HepG2 (cell line): ENCODE measurements around the gene ATN1. TPM values are rescaled to one million over a fixed set of nuclear protein-coding genes. Genes with fewer than 3 reads are reported as not detected.
A peak's percentile ranks its signal among the peaks of the same experiment; 100 is the strongest.

Experiments used
- DR1 ChIP-seq: sonication (generic); formaldehyde crosslinking; IDR thresholded peaks from 2 replicates; pipeline ENCODE4 v1.8.0; 2021; ENCODE audit warnings: mild to moderate bottlenecking, missing genetic modification reagents, inconsistent platforms
- FOXK1 ChIP-seq: sonication (generic); formaldehyde crosslinking; IDR thresholded peaks from 2 replicates; pipeline ENCODE4 v1.4.0; 2020; ENCODE audit warnings: low read depth, missing genetic modification reagents, borderline replicate concordance
- FUBP1 ChIP-seq: sonication (generic); formaldehyde crosslinking; IDR thresholded peaks from 2 replicates; pipeline ENCODE4 v1.5.1; 2020; ENCODE audit warnings: missing genetic modification reagents, mild to moderate bottlenecking, borderline replicate concordance
- KDM3A ChIP-seq: IDR thresholded peaks from 2 replicates; pipeline ENCODE4 v1.6.1; 2018; ENCODE audit warnings: low read depth, missing compliant biosample characterization
- PRPF4 ChIP-seq: fragments of 200-400 bp; formaldehyde crosslinking; IDR thresholded peaks from 2 replicates; pipeline ENCODE4 v1.6.1; 2016; ENCODE audit warnings: low read length, low read depth; ENCODE audit not compliant: poor library complexity, severe bottlenecking
- SMAD1 ChIP-seq: sonication (generic); formaldehyde crosslinking; IDR thresholded peaks from 2 replicates; pipeline ENCODE4 v1.4.0; 2020; ENCODE audit warnings: missing genetic modification reagents, low read depth, mild to moderate bottlenecking, borderline replicate concordance
- STAG1 ChIP-seq: sonication (generic); formaldehyde crosslinking; IDR thresholded peaks from 2 replicates; pipeline ENCODE4 v1.4.0; 2020; ENCODE audit warnings: missing genetic modification reagents
- TEAD2 ChIP-seq: sonication (generic); formaldehyde crosslinking; IDR thresholded peaks from 2 replicates; pipeline ENCODE4 v1.9.0; 2021; ENCODE audit warnings: missing genetic modification reagents
- THAP11 ChIP-seq: IDR thresholded peaks from 2 replicates; pipeline ENCODE4 v1.6.1; 2016; ENCODE audit warnings: missing biosample characterization, missing genetic modification reagents
- ZC3H13 ChIP-seq: sonication (generic); formaldehyde crosslinking; IDR thresholded peaks from 2 replicates; pipeline ENCODE4 v1.8.1; 2023; ENCODE audit warnings: mild to moderate bottlenecking, missing genetic modification reagents, moderate library complexity
- ZFX ChIP-seq: sonication (generic); formaldehyde crosslinking; IDR thresholded peaks from 2 replicates; pipeline ENCODE4 v1.4.0; 2020; ENCODE audit warnings: mild to moderate bottlenecking, low read depth, missing genetic modification reagents, moderate library complexity
- ZNF101 ChIP-seq: sonication (generic); formaldehyde crosslinking; IDR thresholded peaks from 2 replicates; pipeline ENCODE4 v1.4.0; 2020; ENCODE audit warnings: mild to moderate bottlenecking, low read depth, missing genetic modification reagents, borderline replicate concordance
- ZNF253 ChIP-seq: sonication (generic); formaldehyde crosslinking; IDR thresholded peaks from 2 replicates; pipeline ENCODE4 v1.8.0; 2022; ENCODE audit warnings: mild to moderate bottlenecking, missing genetic modification reagents, borderline replicate concordance
- ZNF281 ChIP-seq: sonication (generic); formaldehyde crosslinking; IDR thresholded peaks from 2 replicates; pipeline ENCODE4 v1.4.0; 2020; ENCODE audit warnings: missing genetic modification reagents, borderline replicate concordance
- ZNF460 ChIP-seq: sonication (generic); formaldehyde crosslinking; IDR thresholded peaks from 2 replicates; pipeline ENCODE4 v1.5.1; 2020; ENCODE audit warnings: missing genetic modification reagents, mild to moderate bottlenecking, borderline replicate concordance
- ZNF556 ChIP-seq: sonication (generic); formaldehyde crosslinking; IDR thresholded peaks from 2 replicates; pipeline ENCODE4 v1.4.0; 2020; ENCODE audit warnings: mild to moderate bottlenecking, missing genetic modification reagents, borderline replicate concordance
- ZNF615 ChIP-seq: sonication (generic); formaldehyde crosslinking; IDR thresholded peaks from 2 replicates; pipeline ENCODE4 v1.5.0; 2020; ENCODE audit warnings: mild to moderate bottlenecking, missing genetic modification reagents, borderline replicate concordance
- ZNF710 ChIP-seq: sonication (generic); formaldehyde crosslinking; IDR thresholded peaks from 2 replicates; pipeline ENCODE4 v1.5.0; 2020; ENCODE audit warnings: mild to moderate bottlenecking, missing genetic modification reagents, borderline replicate concordance
- ZNF749 ChIP-seq: sonication (generic); formaldehyde crosslinking; IDR thresholded peaks from 2 replicates; pipeline ENCODE4 v1.8.0; 2022; ENCODE audit warnings: mild to moderate bottlenecking, missing genetic modification reagents, moderate library complexity, borderline replicate concordance
- ZNF784 ChIP-seq: sonication (generic); formaldehyde crosslinking; IDR thresholded peaks from 2 replicates; pipeline ENCODE4 v1.5.1; 2020; ENCODE audit warnings: missing genetic modification reagents, mild to moderate bottlenecking, borderline replicate concordance
- ZSCAN31 ChIP-seq: sonication (generic); formaldehyde crosslinking; IDR thresholded peaks from 2 replicates; pipeline ENCODE4 v1.5.0; 2020; ENCODE audit warnings: low read depth, mild to moderate bottlenecking, missing genetic modification reagents
- polyA plus RNA-seq, 8 experiments: library from polyadenylated mRNA; depleted of rRNA in 3 of 8; stranded (reverse) in 7 of 8; unstranded in 1 of 8; fragments of >200 nt; fragmentation: Illumina TruSeq in 4 of 8; extraction: Trizol in 4 of 8; gene quantifications; 2 replicates each; pipeline versions ENCODE4 v1.2.1 to v1.2.3, GENCODE V29; 2011 to 2016; ENCODE audit warnings: low read depth in 4 of 8, missing spikeins in 1 of 8, mixed read lengths in 1 of 8; ENCODE audit not compliant: insufficient read depth in 1 of 8
- total RNA-seq, 5 experiments: library from RNA; depleted of rRNA; stranded (reverse); fragments of >200 nt; fragmentation: Illumina TruSeq; extraction: Trizol; gene quantifications; 2 replicates each; pipeline ENCODE4 v1.2.3, GENCODE V29; 2016; ENCODE audit warnings: low read depth in 1 of 5

Gene ATN1
- total and polyA plus RNA-seq, 2 of the 13 experiments (the other 11 are each of a cell fraction or from before 2014, with no cell fraction given): 2.1 to 8.6 TPM

- TF ChIP-seq TEAD2 (CRISPR knock-in tag) (no peak), SMAD1 (CRISPR knock-in tag) (no peak), ZNF784 (CRISPR knock-in tag) (no peak), ZNF281 (CRISPR knock-in tag) (0 out of 2 replicates have a peak, but pooled peaks have one; percentile 25), KDM3A (CRISPR knock-in tag) (no peak), PRPF4 (no peak), DR1 (CRISPR knock-in tag) (no peak), THAP11 (CRISPR knock-in tag) (no peak), ZC3H13 (0 out of 2 replicates have a peak, but pooled peaks have one; percentile 6), ZNF253 (CRISPR knock-in tag) (no peak), FUBP1 (CRISPR knock-in tag) (no peak), ZNF101 (CRISPR knock-in tag) (no peak), STAG1 (CRISPR knock-in tag) (no peak), FOXK1 (CRISPR knock-in tag) (no peak), ZNF749 (0 out of 2 replicates have a peak, but pooled peaks have one; percentile 13), ZFX (CRISPR knock-in tag) (no peak), ZSCAN31 (CRISPR knock-in tag) (no peak), ZNF556 (CRISPR knock-in tag) (no peak), ZNF710 (CRISPR knock-in tag) (no peak), ZNF460 (CRISPR knock-in tag) (no peak), ZNF615 (CRISPR knock-in tag) (no peak)
Measured at GRCh38 chr12:6914947-6915788, 12.6 kb upstream of the ATN1 start (continued).
